NCI-H128 (cell line): ENCODE results near the gene MRPL34.
A peak's percentile ranks its signal among the peaks of the same experiment; 100 is the strongest.

Experiments
- DNase-seq: peaks from one replicate; lab custom pipeline; 2025; ENCODE audit not compliant: unreplicated experiment; lab: John Stamatoyannopoulos, UW

MRPL34 gene

GRCh38 chr19:17327654-17328516, 22.2 kb downstream of the MRPL34 start:
- DNase-seq = no peak

- no peak for DNase-seq
These were observed 23.1 kb downstream of the MRPL34 start for GRCh38 chr19:17328517-17329365.

- no peak for DNase-seq
These were observed 23.9 kb downstream of the MRPL34 start for GRCh38 chr19:17329366-17330261.

DNA sequence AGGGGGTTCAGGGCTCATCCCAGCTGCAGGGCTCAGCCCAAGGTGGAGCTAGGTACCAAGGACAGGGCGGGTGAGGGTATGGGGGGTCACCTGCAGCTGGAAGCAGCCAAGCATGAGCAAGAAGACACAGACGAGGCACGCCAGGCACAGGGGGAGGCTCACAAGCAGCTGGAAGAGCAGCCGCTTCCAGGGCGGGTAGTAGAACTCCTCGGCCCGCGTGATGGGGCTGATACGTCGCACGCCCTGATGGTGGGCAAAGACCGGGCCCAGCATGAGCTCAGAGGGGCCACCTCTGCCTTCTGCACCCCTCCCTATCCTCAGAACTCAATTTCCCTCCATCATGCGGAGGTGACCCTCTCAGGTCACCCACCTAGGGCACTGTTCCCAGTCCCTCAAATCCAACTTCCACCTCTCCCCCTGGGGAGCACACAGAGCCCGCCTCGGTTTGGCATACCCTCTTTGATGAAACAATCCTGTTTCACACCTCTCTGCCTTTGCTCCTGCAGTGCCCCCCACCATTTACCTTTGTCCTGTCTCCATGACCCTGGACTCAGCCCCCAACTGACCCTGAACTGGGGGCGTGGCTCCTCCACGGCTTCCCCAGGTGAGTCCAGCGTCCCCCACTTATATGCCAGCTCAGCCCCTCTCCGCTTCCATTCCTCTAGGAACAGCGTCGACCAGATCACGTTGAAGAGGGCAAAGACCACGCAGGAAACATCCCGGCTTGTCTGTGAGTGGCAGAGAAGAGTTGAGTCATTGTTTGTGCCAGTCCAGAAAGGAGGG, 24.8 kb downstream of the MRPL34 start:
- DNase-seq = no peak

DNA sequence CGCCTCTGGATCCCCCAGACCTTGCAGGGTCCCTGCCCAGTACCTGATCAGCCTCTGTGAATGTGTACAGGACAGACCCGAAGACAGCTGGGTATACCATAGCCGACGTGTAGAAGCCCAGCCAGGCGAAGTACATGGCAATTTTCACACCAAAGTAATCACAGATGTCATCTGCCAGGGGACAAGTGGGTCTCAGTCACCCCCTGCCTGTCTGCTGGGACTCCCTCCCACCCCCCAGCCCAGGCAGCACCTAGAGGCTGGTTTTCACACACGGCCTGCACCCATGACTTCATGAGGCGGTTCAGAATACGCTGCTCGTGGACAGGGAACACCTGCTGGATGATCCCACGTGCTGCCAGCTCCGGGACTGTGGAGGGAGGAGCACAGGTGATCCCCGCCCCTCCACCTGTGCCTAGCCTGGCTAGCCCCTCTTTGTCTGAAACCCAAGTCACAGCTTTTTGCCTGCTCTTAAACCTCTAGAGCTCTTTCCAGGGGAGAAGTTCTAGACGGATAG, 25.4 kb downstream of the MRPL34 start:
- DNase-seq = no peak

- DNase-seq = no peak
These were observed 26.6 kb downstream of the MRPL34 start for GRCh38 chr19:17332360-17332676.

GRCh38 chr19:17332677-17333581, 27.3 kb downstream of the MRPL34 start:
- DNase-seq = no peak

DNA sequence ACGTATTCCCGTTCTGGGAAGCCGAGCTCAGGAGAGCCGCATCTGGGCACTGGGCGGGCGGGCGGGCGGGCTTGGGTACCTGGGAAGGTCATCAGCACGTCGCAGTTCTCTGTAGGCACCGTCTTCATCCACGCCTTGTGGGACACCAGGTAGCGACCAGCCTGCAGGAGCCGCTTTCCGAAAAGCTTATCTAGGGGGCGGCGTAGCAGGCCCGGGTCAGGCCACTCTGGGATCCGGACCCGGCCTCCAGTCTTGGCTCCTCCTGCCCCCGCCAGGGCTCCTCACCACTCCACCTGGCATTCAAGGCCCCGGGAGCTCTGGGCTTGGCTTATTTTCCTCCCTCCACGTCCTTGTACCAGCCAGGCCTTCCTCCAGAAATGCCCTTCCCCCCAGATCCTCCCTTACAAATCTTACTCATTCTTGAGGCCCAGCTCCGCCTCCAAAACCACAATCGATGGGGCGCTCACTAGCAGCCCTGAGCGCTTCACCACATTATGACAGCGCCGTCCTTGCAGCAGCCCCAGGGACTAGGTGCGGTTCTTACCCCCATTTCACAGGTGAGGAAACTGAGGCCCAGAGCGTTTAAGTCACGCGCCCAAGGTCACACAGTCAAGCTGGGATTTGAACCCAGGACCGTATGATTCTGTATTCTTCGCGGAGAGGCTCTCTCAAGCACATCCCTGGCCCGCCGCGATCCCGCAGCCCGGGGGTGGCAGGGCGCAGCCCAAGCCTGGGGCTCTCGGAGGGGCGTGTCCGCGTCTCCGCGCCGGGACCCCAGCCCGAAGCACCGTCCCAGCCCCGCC, 28.1 kb downstream of the MRPL34 start:
- no peak for DNase-seq

GRCh38 chr19:17334414-17335409, 29.0 kb downstream of the MRPL34 start, which contains the start of gene ANO8:
ANO8 (minus strand) TSS chr19:17334855; CDS start chr19:17334670, 185 bp downstream.
- peak; percentile 94 for DNase-seq

DNA sequence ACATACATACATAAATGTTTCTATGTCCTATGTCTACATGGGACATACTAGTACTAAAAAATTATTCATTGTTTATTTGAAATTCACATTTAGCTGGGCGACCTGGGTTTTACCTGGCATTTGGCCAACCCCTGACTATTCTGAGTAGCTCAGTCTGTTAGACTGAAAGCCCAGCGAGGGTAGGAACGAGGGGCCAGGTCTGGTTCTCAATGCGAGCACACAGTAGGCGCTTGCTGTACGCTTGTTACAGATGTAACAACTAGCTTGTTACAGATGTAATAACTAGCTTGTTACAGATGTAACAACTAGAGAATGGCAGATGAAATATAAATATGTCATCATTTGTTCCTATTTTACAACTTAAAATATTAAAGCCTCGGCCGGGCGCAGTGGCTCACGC, 29.9 kb downstream of the MRPL34 start:
- no peak for DNase-seq

GRCh38 chr19:17336872-17337674, 31.4 kb downstream of the MRPL34 start, which contains the start of gene GTPBP3:
GTPBP3 (plus strand) TSS chr19:17337553; CDS start chr19:17337612, 59 bp downstream.
- DNase-seq = peak; percentile 98

DNA sequence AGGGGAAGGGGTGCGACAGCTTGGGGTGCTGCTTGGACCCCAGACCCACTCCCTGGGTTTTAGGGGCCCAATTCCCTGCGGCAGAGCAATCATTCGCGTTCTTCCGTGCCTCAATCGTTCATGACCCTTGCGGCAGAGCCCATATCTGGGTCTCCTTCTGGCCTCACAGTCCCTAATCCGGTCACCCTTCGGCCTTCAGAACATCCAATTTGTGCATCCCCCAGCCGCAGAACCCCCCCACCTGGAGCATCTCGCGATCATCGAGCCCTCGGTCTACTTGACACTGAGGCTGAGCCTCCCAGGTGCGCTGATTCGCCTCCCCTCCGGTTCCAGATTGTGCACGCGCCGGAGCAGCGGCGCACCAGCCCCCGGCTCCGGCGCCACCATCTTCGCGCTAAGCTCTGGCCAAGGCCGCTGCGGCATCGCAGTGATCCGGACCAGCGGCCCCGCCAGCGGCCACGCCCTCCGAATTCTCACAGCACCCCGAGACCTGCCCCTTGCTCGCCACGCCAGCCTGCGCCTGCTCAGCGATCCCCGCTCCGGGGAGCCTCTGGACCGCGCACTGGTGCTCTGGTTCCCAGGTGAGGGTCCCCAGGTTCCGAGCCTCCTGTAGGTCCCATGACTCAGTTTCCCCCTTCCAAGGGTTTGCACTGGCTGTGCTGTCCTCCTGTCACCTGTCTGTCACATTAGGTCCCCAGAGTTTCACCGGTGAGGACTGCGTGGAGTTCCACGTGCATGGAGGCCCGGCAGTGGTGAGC, 32.2 kb downstream of the MRPL34 start:
- no peak for DNase-seq

DNA sequence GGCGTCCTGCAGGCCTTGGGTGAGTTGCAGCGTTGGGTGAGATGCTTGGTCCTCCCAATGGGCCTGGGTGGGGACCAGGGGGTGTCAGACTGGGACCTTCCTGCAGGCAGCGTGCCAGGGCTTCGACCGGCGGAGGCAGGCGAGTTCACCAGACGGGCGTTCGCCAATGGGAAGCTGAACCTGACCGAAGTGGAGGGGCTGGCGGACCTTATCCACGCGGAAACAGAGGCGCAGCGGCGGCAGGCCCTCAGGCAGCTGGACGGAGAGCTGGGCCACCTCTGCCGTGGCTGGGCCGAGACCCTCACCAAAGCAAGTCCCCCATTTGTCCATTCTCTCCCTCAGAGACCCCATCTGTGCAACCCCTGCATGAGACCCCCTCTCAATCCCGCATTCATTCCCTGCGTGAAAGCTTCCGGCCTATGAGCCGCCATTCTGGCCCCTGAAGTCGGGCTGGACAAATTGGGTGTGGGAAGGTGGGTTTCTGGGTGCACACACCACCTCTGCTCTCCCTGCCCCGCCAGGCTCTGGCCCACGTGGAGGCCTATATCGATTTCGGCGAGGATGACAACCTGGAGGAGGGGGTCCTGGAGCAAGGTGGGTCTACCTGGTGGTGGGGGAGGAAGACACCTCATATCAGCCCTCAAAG, 32.9 kb downstream of the MRPL34 start:
- DNase-seq = no peak

DNA sequence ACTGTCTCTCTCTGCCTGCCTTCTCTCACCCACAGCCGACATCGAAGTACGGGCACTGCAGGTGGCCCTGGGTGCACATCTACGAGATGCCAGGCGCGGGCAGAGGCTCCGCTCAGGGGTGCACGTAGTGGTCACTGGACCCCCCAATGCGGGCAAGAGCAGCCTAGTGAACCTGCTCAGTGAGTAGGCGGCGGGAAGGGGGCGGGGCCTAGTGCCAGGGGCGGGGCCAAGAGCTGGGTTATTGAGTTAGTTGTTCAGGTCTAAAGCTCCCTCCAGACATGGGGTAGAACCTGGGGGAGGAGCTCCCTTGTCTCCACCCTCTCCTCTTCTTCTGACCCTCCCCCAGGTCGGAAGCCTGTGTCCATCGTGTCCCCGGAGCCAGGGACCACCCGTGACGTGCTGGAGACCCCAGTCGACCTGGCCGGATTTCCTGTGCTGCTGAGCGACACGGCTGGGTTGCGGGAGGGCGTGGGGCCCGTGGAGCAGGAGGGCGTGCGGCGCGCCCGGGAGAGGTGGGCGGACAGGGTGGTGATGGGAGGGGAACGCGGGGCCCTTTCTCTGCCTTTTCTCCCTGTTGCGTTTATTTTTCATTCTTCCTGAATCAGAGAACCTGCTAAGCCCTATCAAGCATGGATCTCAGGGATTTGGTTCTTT, 33.5 kb downstream of the MRPL34 start:
- DNase-seq = no peak
